ENCODE results near the gene MAEL.
A peak's percentile ranks its signal among the peaks of the same experiment; 100 is the strongest.

DNA sequence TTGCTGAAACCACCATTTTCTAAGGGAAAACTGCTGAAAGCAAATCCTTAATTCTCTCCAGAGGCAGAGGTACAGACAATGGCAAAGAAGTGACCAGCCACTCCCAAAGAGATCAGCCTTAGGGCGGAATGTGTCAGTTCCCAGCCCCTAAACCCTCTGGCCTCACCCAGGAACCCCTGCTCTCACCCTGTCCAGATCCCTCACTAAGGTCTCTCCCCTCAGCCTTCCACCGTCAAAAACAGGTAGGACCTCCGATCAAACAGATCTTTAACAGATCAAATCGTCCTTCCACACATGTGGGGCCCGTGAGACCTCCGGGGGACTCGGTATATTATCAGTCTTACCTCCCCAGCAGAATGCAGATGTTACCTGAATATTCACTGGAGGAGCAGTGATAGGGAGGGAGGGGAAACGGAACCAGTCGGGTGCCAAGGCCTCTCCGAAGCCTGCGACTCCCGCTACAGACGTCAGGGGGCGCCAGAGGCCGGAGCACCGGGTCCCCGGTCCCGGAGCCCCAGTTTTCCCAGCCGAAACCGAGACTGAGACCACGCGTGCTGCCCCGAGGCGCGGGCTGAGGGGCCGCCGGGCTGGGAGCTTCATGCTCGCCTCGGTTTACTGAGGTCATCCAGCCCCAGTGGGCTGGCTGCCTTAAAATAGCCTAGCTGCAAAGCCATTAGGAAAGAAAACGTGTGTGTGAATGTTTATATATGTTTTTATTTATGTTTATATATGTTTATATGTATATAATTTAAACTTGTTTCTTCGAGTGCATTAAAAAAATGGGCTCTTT lies 77.4 kb downstream of the MAEL start:
- TF ChIP-seq TEAD3 (CRISPR knock-in tag; optimal IDR thresholded peaks at IDR 0.05; ENCODE audit: borderline replicate concordance) (no peak), RNF2 (conservative IDR thresholded peaks at IDR 0.05; ENCODE audit: low read depth) (no peak), SCMH1 (CRISPR knock-in tag; IDR thresholded peaks at IDR 0.05; ENCODE audit: borderline replicate concordance) (no peak), ADNP (CRISPR knock-in tag; IDR thresholded peaks at IDR 0.05) (no peak), ZNF382 (CRISPR knock-in tag; IDR thresholded peaks at IDR 0.05; ENCODE audit: borderline replicate concordance) (no peak), TAF1 (CRISPR knock-in tag; IDR thresholded peaks at IDR 0.05) (no peak)
- TF ChIP-seq, protein P1, sequence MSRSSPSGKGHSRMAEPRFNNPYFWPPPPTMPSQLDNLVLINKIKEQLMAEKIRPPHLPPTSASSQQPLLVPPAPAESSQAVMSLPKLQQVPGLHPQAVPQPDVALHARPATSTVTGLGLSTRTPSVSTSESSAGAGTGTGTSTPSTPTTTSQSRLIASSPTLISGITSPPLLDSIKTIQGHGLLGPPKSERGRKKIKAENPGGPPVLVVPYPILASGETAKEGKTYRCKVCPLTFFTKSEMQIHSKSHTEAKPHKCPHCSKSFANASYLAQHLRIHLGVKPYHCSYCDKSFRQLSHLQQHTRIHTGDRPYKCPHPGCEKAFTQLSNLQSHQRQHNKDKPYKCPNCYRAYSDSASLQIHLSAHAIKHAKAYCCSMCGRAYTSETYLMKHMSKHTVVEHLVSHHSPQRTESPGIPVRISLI (CRISPR knock-in tag; IDR thresholded peaks at IDR 0.05; ENCODE audit: borderline replicate concordance) = no peak
- TF ChIP-seq, protein P2, sequence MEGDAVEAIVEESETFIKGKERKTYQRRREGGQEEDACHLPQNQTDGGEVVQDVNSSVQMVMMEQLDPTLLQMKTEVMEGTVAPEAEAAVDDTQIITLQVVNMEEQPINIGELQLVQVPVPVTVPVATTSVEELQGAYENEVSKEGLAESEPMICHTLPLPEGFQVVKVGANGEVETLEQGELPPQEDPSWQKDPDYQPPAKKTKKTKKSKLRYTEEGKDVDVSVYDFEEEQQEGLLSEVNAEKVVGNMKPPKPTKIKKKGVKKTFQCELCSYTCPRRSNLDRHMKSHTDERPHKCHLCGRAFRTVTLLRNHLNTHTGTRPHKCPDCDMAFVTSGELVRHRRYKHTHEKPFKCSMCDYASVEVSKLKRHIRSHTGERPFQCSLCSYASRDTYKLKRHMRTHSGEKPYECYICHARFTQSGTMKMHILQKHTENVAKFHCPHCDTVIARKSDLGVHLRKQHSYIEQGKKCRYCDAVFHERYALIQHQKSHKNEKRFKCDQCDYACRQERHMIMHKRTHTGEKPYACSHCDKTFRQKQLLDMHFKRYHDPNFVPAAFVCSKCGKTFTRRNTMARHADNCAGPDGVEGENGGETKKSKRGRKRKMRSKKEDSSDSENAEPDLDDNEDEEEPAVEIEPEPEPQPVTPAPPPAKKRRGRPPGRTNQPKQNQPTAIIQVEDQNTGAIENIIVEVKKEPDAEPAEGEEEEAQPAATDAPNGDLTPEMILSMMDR (CRISPR knock-in tag; IDR thresholded peaks at IDR 0.05) = peak; percentile 93
- TF ChIP-seq, protein P3, sequence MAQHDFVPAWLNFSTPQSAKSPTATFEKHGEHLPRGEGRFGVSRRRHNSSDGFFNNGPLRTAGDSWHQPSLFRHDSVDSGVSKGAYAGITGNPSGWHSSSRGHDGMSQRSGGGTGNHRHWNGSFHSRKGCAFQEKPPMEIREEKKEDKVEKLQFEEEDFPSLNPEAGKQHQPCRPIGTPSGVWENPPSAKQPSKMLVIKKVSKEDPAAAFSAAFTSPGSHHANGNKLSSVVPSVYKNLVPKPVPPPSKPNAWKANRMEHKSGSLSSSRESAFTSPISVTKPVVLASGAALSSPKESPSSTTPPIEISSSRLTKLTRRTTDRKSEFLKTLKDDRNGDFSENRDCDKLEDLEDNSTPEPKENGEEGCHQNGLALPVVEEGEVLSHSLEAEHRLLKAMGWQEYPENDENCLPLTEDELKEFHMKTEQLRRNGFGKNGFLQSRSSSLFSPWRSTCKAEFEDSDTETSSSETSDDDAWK (CRISPR knock-in tag; IDR thresholded peaks at IDR 0.05) = no peak
- TF ChIP-seq, protein P4, sequence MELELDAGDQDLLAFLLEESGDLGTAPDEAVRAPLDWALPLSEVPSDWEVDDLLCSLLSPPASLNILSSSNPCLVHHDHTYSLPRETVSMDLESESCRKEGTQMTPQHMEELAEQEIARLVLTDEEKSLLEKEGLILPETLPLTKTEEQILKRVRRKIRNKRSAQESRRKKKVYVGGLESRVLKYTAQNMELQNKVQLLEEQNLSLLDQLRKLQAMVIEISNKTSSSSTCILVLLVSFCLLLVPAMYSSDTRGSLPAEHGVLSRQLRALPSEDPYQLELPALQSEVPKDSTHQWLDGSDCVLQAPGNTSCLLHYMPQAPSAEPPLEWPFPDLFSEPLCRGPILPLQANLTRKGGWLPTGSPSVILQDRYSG (CRISPR knock-in tag; IDR thresholded peaks at IDR 0.05) = no peak

Measured in HepG2 (cell line).